Esophagus muscularis mucosa (tissue), 3 donors: ENCODE data around the gene IGFBP4.

Experiments
- POLR2A ChIP-seq: fragments of 450-650 bp; IDR thresholded peaks from one replicate; pipeline ENCODE4 v1.6.1; 2017; ENCODE audit warnings: antibody characterized with exemption, moderate library complexity, mild to moderate bottlenecking, low read depth
- TF ChIP-seq, protein P1 (sequence below), 3 experiments: fragments of 200-600 bp in 2 of 3; fragments of 450-650 bp in 1 of 3; sonication (generic) in 2 of 3; IDR thresholded peaks; one replicate each; pipeline ENCODE4 v1.5.1; 2017 to 2019; ENCODE audit warnings: antibody characterized with exemption in 3 of 3, mild to moderate bottlenecking in 2 of 3, moderate library complexity in 1 of 3

- TF ChIP-seq, protein P1, sequence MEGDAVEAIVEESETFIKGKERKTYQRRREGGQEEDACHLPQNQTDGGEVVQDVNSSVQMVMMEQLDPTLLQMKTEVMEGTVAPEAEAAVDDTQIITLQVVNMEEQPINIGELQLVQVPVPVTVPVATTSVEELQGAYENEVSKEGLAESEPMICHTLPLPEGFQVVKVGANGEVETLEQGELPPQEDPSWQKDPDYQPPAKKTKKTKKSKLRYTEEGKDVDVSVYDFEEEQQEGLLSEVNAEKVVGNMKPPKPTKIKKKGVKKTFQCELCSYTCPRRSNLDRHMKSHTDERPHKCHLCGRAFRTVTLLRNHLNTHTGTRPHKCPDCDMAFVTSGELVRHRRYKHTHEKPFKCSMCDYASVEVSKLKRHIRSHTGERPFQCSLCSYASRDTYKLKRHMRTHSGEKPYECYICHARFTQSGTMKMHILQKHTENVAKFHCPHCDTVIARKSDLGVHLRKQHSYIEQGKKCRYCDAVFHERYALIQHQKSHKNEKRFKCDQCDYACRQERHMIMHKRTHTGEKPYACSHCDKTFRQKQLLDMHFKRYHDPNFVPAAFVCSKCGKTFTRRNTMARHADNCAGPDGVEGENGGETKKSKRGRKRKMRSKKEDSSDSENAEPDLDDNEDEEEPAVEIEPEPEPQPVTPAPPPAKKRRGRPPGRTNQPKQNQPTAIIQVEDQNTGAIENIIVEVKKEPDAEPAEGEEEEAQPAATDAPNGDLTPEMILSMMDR (IDR thresholded peaks at IDR 0.05): peak; percentile 40 to 60 (median 40)
- TF ChIP-seq POLR2A: no peak
Observed at GRCh38 chr17:40433551-40434415, 9.5 kb upstream of the IGFBP4 start.
